Measurements from ENCODE around the gene CFAP74.

CFAP74 gene

GRCh38 chr1:1942753-1943656 is 60.6 kb downstream of the CFAP74 start:
- H2AK5ac ChIP-seq (ENCODE audit: low read depth, low read length), result peak overlapping the region; percentile 37
- peak overlapping the region; percentile 85 for H3K23ac ChIP-seq (ENCODE audit: low read depth, low read length, poor library complexity)
- peaks cover 0 to 32% (median 0%) of the 10 kb centered on the region in 3 experiments for H3K27me3 ChIP-seq (ENCODE audit: control insufficient read depth in 3 of 3, insufficient read depth in 3 of 3, low read depth in 1 of 3, low read length in 3 of 3)
- no peaks in the 10 kb centered on the region for H3K36me3 ChIP-seq (replicated peaks in 1 of 2; ENCODE audit: control insufficient read depth in 2 of 2, insufficient read depth in 2 of 2, low read length in 2 of 2)
- H3K27ac ChIP-seq (replicated peaks; ENCODE audit: low read length), result no peak overlapping the region
- peak overlapping the region; percentile 49 for H2BK15ac ChIP-seq (ENCODE audit: low read length)
- H3K9me3 ChIP-seq (replicated peaks in 1 of 2; ENCODE audit: control insufficient read depth in 2 of 2, insufficient read depth in 1 of 2, low read depth in 1 of 2, low read length in 2 of 2), result peaks cover 0 to 4% of the 10 kb centered on the region in 2 donors
- peaks cover 6 to 7% of the 10 kb centered on the region in 2 donors for H3K4me1 ChIP-seq (ENCODE audit: control insufficient read depth in 2 of 2, insufficient read depth in 1 of 2, low read depth in 1 of 2, low read length in 2 of 2)
- no peak overlapping the region for H3K4me2 ChIP-seq (ENCODE audit: insufficient read depth, low read length, poor library complexity, severe bottlenecking)
- no peak overlapping the region for H4K8ac ChIP-seq (ENCODE audit: low read depth, low read length)
- H3K14ac ChIP-seq (ENCODE audit: low read length), result peak overlapping the region; percentile 64
- H3K79me1 ChIP-seq (ENCODE audit: low read depth, low read length), result peaks cover 4% of the 10 kb centered on the region
- peak overlapping the region; percentile 3 for H4K91ac ChIP-seq (ENCODE audit: low read depth, low read length, poor library complexity)
- no peak overlapping the region for H3K4ac ChIP-seq (ENCODE audit: low read length)
- peak overlapping the region; percentile 29 for H2BK5ac ChIP-seq (ENCODE audit: low read length)
- peak overlapping the region; percentile 94 for H2AFZ ChIP-seq (ENCODE audit: low read length)
- no peak overlapping the region for H2BK120ac ChIP-seq (ENCODE audit: low read depth, low read length)
- no CpG with 5 or more reads among the region's 45 CpGs for WGBS, 2 donors (ENCODE audit: extremely low coverage in 2 of 2, insufficient read length in 2 of 2, insufficient replicate concordance in 1 of 2)
- H3K18ac ChIP-seq (ENCODE audit: low read length), result peak overlapping the region; percentile 87
- no peak overlapping the region for H2BK12ac ChIP-seq (ENCODE audit: low read length)
- no peak overlapping the region for H3K9ac ChIP-seq (ENCODE audit: low read depth, low read length, poor library complexity)
- H3K4me3 ChIP-seq (ENCODE audit: low read length in 2 of 2), result no peak overlapping the region
- no peak for DNase-seq (ENCODE audit: low spot score)

GRCh38 chr1:1941868-1942752 is 61.5 kb downstream of the CFAP74 start:
- Histone ChIP-seq H2BK15ac (ENCODE audit: low read length) (no peak overlapping the region), H3K4me1 (ENCODE audit: control insufficient read depth in 2 of 2, insufficient read depth in 1 of 2, low read depth in 1 of 2, low read length in 2 of 2) (peaks cover 7% of the 10 kb centered on the region in 2 donors), H2BK5ac (ENCODE audit: low read length) (no peak overlapping the region), H2AFZ (ENCODE audit: low read length) (no peak overlapping the region), H3K4ac (ENCODE audit: low read length) (no peak overlapping the region), H2BK120ac (ENCODE audit: low read depth, low read length) (no peak overlapping the region), H3K9ac (ENCODE audit: low read depth, low read length, poor library complexity) (no peak overlapping the region), H4K8ac (ENCODE audit: low read depth, low read length) (no peak overlapping the region), H3K36me3 (replicated peaks in 1 of 2; ENCODE audit: control insufficient read depth in 2 of 2, insufficient read depth in 2 of 2, low read length in 2 of 2) (no peaks in the 10 kb centered on the region), H3K23ac (ENCODE audit: low read depth, low read length, poor library complexity) (no peak overlapping the region), H4K91ac (ENCODE audit: low read depth, low read length, poor library complexity) (peak overlapping the region; percentile 3), H3K4me3 (ENCODE audit: low read length in 2 of 2) (no peak overlapping the region), H3K79me1 (ENCODE audit: low read depth, low read length) (peaks cover 4% of the 10 kb centered on the region), H3K9me3 (replicated peaks in 1 of 2; ENCODE audit: control insufficient read depth in 2 of 2, insufficient read depth in 1 of 2, low read depth in 1 of 2, low read length in 2 of 2) (peaks cover 0 to 4% of the 10 kb centered on the region in 2 donors), H2AK5ac (ENCODE audit: low read depth, low read length) (no peak overlapping the region), H3K4me2 (ENCODE audit: insufficient read depth, low read length, poor library complexity, severe bottlenecking) (no peak overlapping the region), H2BK12ac (ENCODE audit: low read length) (no peak overlapping the region), H3K27me3 (ENCODE audit: control insufficient read depth in 3 of 3, insufficient read depth in 3 of 3, low read depth in 1 of 3, low read length in 3 of 3) (peaks cover 0 to 26% (median 0%) of the 10 kb centered on the region in 3 experiments), H3K27ac (replicated peaks; ENCODE audit: low read length) (no peak overlapping the region), H3K18ac (ENCODE audit: low read length) (no peak overlapping the region), H3K14ac (ENCODE audit: low read length) (no peak overlapping the region)
- no peak for DNase-seq (ENCODE audit: low spot score)
- WGBS, 2 donors (ENCODE audit: extremely low coverage in 2 of 2, insufficient read length in 2 of 2, insufficient replicate concordance in 1 of 2), result no CpG with 5 or more reads among the region's 39 CpGs

- Histone ChIP-seq H3K4me1 (ENCODE audit: control insufficient read depth in 2 of 2, insufficient read depth in 1 of 2, low read depth in 1 of 2, low read length in 2 of 2) (peaks cover 7 to 8% of the 10 kb centered on the region in 2 donors), H2AK5ac (ENCODE audit: low read depth, low read length) (no peak overlapping the region), H3K9me3 (replicated peaks in 1 of 2; ENCODE audit: control insufficient read depth in 2 of 2, insufficient read depth in 1 of 2, low read depth in 1 of 2, low read length in 2 of 2) (peaks cover 0 to 4% of the 10 kb centered on the region in 2 donors), H2BK5ac (ENCODE audit: low read length) (no peak overlapping the region), H4K8ac (ENCODE audit: low read depth, low read length) (no peak overlapping the region), H3K9ac (ENCODE audit: low read depth, low read length, poor library complexity) (no peak overlapping the region), H3K27ac (replicated peaks; ENCODE audit: low read length) (no peak overlapping the region), H3K27me3 (ENCODE audit: control insufficient read depth in 3 of 3, insufficient read depth in 3 of 3, low read depth in 1 of 3, low read length in 3 of 3) (peaks cover 0 to 19% (median 0%) of the 10 kb centered on the region in 3 experiments), H2BK120ac (ENCODE audit: low read depth, low read length) (no peak overlapping the region), H3K4me3 (ENCODE audit: low read length in 2 of 2) (no peak overlapping the region), H3K79me1 (ENCODE audit: low read depth, low read length) (peaks cover 4% of the 10 kb centered on the region), H2BK15ac (ENCODE audit: low read length) (no peak overlapping the region), H3K4me2 (ENCODE audit: insufficient read depth, low read length, poor library complexity, severe bottlenecking) (no peak overlapping the region), H3K36me3 (replicated peaks in 1 of 2; ENCODE audit: control insufficient read depth in 2 of 2, insufficient read depth in 2 of 2, low read length in 2 of 2) (no peaks in the 10 kb centered on the region), H3K14ac (ENCODE audit: low read length) (no peak overlapping the region), H3K18ac (ENCODE audit: low read length) (peak overlapping the region; percentile 80), H2BK12ac (ENCODE audit: low read length) (no peak overlapping the region), H4K91ac (ENCODE audit: low read depth, low read length, poor library complexity) (no peak overlapping the region), H3K4ac (ENCODE audit: low read length) (no peak overlapping the region), H3K23ac (ENCODE audit: low read depth, low read length, poor library complexity) (no peak overlapping the region), H2AFZ (ENCODE audit: low read length) (no peak overlapping the region)
- WGBS, 2 donors (ENCODE audit: extremely low coverage in 2 of 2, insufficient read length in 2 of 2, insufficient replicate concordance in 1 of 2), result no CpG with 5 or more reads among the region's 19 CpGs
- DNase-seq (ENCODE audit: low spot score), result no peak
Measured at GRCh38 chr1:1941211-1941841, 62.3 kb downstream of the CFAP74 start.

All from neuronal stem cell (in vitro differentiated cells).